Heart right ventricle (tissue), 16 donors: ENCODE measurements around the gene SHROOM2. TPM values are rescaled to one million over a fixed set of nuclear protein-coding genes. Genes with fewer than 3 reads are reported as not detected.

Source experiments
- ATAC-seq, 8 donors: fragments of 200-7000 bp; cut with Tn5 transposase; one replicate each; pipeline ENCODE4 v1.9.1; 2020; ENCODE audit warnings: mild to moderate bottlenecking in 8 of 8, moderate library complexity in 8 of 8, moderate number of reproducible peaks in 1 of 8
- DNase-seq, 2 donors: peaks; one replicate each; pipeline ENCODE4 v3.0.0-alpha.2; 2020
- H3K27ac ChIP-seq, 10 donors: fragments of 200-600 bp; sonication (generic) in 2 of 10; one replicate each; pipeline versions ENCODE4 v1.5.0 to v1.8.0; 2020 to 2022; ENCODE audit warnings: mild to moderate bottlenecking in 3 of 10
- H3K27me3 ChIP-seq, 7 donors: fragments of 200-600 bp; one replicate each; pipeline ENCODE4 v1.8.0; 2021 to 2022; ENCODE audit warnings: mild to moderate bottlenecking in 2 of 7
- H3K36me3 ChIP-seq, 9 donors: fragments of 200-600 bp; sonication (generic) in 1 of 9; one replicate each; pipeline versions ENCODE4 v1.5.0 to v1.8.0; 2020 to 2022; ENCODE audit warnings: mild to moderate bottlenecking in 2 of 9
- H3K4me1 ChIP-seq, 9 donors: fragments of 200-600 bp; sonication (generic) in 1 of 9; one replicate each; pipeline versions ENCODE4 v1.5.0 to v1.8.0; 2020 to 2022; ENCODE audit warnings: mild to moderate bottlenecking in 4 of 9
- H3K4me3 ChIP-seq, 10 donors: fragments of 200-600 bp; sonication (generic) in 2 of 10; one replicate each; pipeline versions ENCODE4 v1.5.0 to v1.8.0; 2020 to 2022; ENCODE audit warnings: mild to moderate bottlenecking in 7 of 10, moderate library complexity in 2 of 10
- H3K9me3 ChIP-seq, 11 donors: fragments of 200-600 bp in 10 of 11; sonication (generic) in 2 of 11; one replicate each; pipeline versions ENCODE4 v1.5.0 to v1.8.0; 2013 to 2022; ENCODE audit warnings: mild to moderate bottlenecking in 2 of 11, control low read depth in 1 of 11, moderate library complexity in 1 of 11
- CTCF ChIP-seq, 9 donors: fragments of 200-600 bp; sonication (generic) in 2 of 9; IDR thresholded peaks; one replicate each; pipeline versions ENCODE4 v1.5.0 to v1.8.0; 2021 to 2022; ENCODE audit warnings: antibody characterized with exemption in 9 of 9, mild to moderate bottlenecking in 5 of 9, moderate library complexity in 1 of 9
- WGBS, 2 donors: extraction: QIAGEN DNeasy Blood & Tissue Kit; methylation state at CpG; one replicate each; pipeline ENCODE4 v1.1.7; 2013; ENCODE audit warnings: inconsistent platforms in 1 of 2; 5-methylcytosine and 5-hydroxymethylcytosine counted together
- intact Hi-C, 10 donors: fragments of 100-400 bp; cut with DNase I; formaldehyde crosslinking; loops; one replicate each; pipeline versions ENCODE4 v1.11.1 to v1.14.2; 2022
- polyA plus RNA-seq, 2 donors: library from polyadenylated mRNA; stranded (reverse); fragments of 200-250 nt; gene quantifications; one replicate each; pipeline ENCODE4 v1.2.3, GENCODE V29; 2013
- total RNA-seq, 10 donors: library from RNA; stranded (reverse); fragmentation: NEBNext Ultra II Directional in 3 of 10; extraction: Animal tissue kit (Norgen Biotek cat#: 25700) in 3 of 10; gene quantifications; one replicate each; pipeline versions ENCODE4 v1.2.1 to v1.2.4, GENCODE V29; 2021 to 2023
- donor health status: Arrhythmogenic right ventricular cardiomyopathy.
- donor health status: ischemic (EF 13 %, LVEDD 7.1; RV severe dilation, severe dysfunction).
- donor health status: healthy with polysubstance abuse.
- donor health status: DM: no; HTN: yes; CAD: no.
- donor health status: DM: no; HTN: no; CAD: no.
- donor health status: ischemic (EF 25% LVEDD 6.9; RV normal size, moderate dysfunction).
- donor health status: ischemic (EF 25% LVEDD 5.7; RV mildly dilated, moderate dysfunction).
- donor health status: healthy.
- donor health status: DM: yes; HTN: yes; CAD: no.
- donor health status: Ischemic cardiomyopathy.
- donor health status: ischemic (EF 35%, LVEDD 5.7; RV mildly dilated, moderate dysfunction).
- donor health status: nonischemic (EF 11% LVEDD 7.7; RV severe dilation, severe dysfunction).
- donor health status: DM: yes; HTN: yes; CAD: no.
- donor health status: PGD.
- donor health status: ischemic (EF 29% LVEDD 5.4; RV normal size, mild dysfunction).
- donor health status: nonischemic (EF 23%, LVEDD 6.1; RV moderate dilation, normal function).

SHROOM2 gene
- total and polyA plus RNA-seq, 12 donors: 0.13 to 1.7 (median 0.44) TPM

GRCh38 chrX:9992061-9992460, 205.8 kb downstream of the SHROOM2 start:
- DNase-seq (no peak), ATAC-seq (no peak)
- no peak overlapping the region for H3K27ac ChIP-seq
- no peaks in the 10 kb centered on the region for H3K36me3 ChIP-seq
- no peaks in the 10 kb centered on the region for H3K9me3 ChIP-seq
- no peaks in the 10 kb centered on the region for H3K27me3 ChIP-seq
- intact Hi-C loops: loop anchor here in 4 of 10 donors (5.0 to 10.0 kb wide), 2 partner anchors 105 to 107 kb away; no protein-coding TSS in a partner anchor
- H3K4me3 ChIP-seq: no peak overlapping the region
- H3K4me1 ChIP-seq: peaks cover 0 to 4% (median 0%) of the 10 kb centered on the region in 9 donors
- 97% methylated on average over 26 to 28 of the region's 28 CpGs for WGBS, 2 donors
- no peak for TF ChIP-seq CTCF (IDR thresholded peaks at IDR 0.05)

DNA sequence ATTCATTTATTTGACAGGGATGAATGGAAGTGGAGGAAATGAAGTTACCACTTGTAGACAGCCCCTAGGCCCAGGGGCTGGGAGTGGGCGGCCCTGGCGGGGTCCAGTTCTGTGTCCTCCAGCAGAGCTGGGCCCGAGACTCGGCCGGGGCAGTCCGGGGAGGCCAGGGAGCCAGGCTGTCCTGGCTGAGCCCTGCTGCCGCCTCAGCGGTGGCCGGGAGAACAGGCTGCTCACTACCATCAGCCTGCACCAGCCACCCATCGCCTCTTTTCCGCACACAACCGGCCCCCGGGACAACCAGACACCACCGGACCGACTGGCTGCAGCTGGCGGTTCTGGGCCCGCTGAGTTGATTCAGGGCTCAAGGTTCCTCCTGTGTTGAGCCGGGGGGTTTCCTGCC, 206.5 kb downstream of the SHROOM2 start:
- Histone ChIP-seq H3K9me3 (no peaks in the 10 kb centered on the region), H3K4me1 (peaks cover 0 to 4% (median 0%) of the 10 kb centered on the region in 9 donors), H3K4me3 (no peak overlapping the region), H3K36me3 (no peaks in the 10 kb centered on the region), H3K27ac (no peak overlapping the region), H3K27me3 (no peaks in the 10 kb centered on the region)
- 93 to 98% methylated on average over 3 to 18 of the region's 18 CpGs for WGBS, 2 donors
- intact Hi-C loops: loop anchor here in 4 of 10 donors (5.0 to 10.0 kb wide), 2 partner anchors 105 to 108 kb away; no protein-coding TSS in a partner anchor
- no peak for TF ChIP-seq CTCF (IDR thresholded peaks at IDR 0.05)
- ATAC-seq (no peak), DNase-seq (no peak)

GRCh38 chrX:9995855-9996339, 209.7 kb downstream of the SHROOM2 start:
- Histone ChIP-seq H3K4me3 (no peak overlapping the region), H3K36me3 (no peaks in the 10 kb centered on the region), H3K9me3 (no peaks in the 10 kb centered on the region), H3K27ac (no peak overlapping the region), H3K4me1 (peaks cover 0 to 4% (median 0%) of the 10 kb centered on the region in 9 donors), H3K27me3 (peaks cover 0 to 4% (median 0%) of the 10 kb centered on the region in 7 donors)
- DNase-seq (peak; percentile 82 to 86), ATAC-seq (peak; percentile 78 to 97 (median 93))
- 15 to 21% methylated on average over 18 of the region's 18 CpGs for WGBS, 2 donors
- TF ChIP-seq CTCF (IDR thresholded peaks at IDR 0.05): peak; percentile 84 to 97 (median 91)
- intact Hi-C loops: loop anchor here in 9 of 10 donors (1.0 to 10.0 kb wide), 4 partner anchors 111 to 123 kb away; no protein-coding TSS in a partner anchor

DNA sequence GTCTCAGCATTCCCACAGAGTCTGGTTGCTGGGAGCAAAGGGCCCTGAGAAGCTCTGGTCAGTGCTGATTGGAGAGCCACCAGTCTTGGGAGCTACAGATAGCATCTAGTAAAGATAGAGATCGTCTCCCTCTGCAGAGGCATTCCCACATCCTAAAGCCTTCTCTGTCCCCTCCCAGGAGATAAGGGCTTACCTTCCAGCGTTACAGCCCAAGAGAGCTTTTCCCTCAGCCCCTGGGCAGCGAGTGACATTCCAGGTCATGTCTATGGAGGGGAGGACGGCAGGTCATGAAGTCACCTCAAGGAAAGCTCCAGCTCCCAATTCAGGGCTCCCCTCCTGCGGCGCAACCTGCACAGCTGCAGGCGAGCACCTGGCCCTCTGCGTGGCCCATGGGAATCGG, 210.8 kb downstream of the SHROOM2 start:
- intact Hi-C loops: loop anchor here in 7 of 10 donors (2.0 to 10.0 kb wide), 3 partner anchors 112 to 120 kb away; no protein-coding TSS in a partner anchor
- no peak for TF ChIP-seq CTCF (IDR thresholded peaks at IDR 0.05)
- 91 to 96% methylated on average over 9 of the region's 9 CpGs for WGBS, 2 donors

More for the DNA sequence above, 210.8 kb downstream of the SHROOM2 start:
- DNase-seq (no peak), ATAC-seq (peak in 1 of 8 donors; percentile 16)
- Histone ChIP-seq H3K36me3 (no peaks in the 10 kb centered on the region), H3K27ac (no peak overlapping the region), H3K4me3 (no peak overlapping the region), H3K27me3 (peaks cover 0 to 8% (median 0%) of the 10 kb centered on the region in 7 donors), H3K4me1 (peaks cover 0 to 4% (median 0%) of the 10 kb centered on the region in 9 donors), H3K9me3 (no peaks in the 10 kb centered on the region)
